PFSK-1 (cell line): Measurements from ENCODE around the gene SLC1A7.

Experiments used
- FOXP2 ChIP-seq: optimal IDR thresholded peaks from 2 replicates; pipeline ENCODE3; 2011; ENCODE audit warnings: borderline replicate concordance, control low read depth, inconsistent platforms; ENCODE audit not compliant: insufficient read depth; ENCODE audit errors: extremely low read length, extremely low read depth
- POLR2AphosphoS5 ChIP-seq: IDR thresholded peaks from 2 replicates; pipeline ENCODE4 v1.6.1; 2012; ENCODE audit warnings: low read depth, mild to moderate bottlenecking, control low read depth, low read length, moderate library complexity
- REST ChIP-seq, 2 experiments: IDR thresholded peaks; 2 replicates each; pipeline versions ENCODE4 v1.6.1 to v1.8.0; 2011 to 2012; ENCODE audit warnings: low read depth in 2 of 2, low read length in 2 of 2, control low read depth in 1 of 2, inconsistent platforms in 1 of 2, mild to moderate bottlenecking in 1 of 2, moderate library complexity in 1 of 2; ENCODE audit not compliant: insufficient read depth in 1 of 2
- SIN3A ChIP-seq: IDR thresholded peaks from 2 replicates; pipeline ENCODE4 v1.6.1; 2012; ENCODE audit warnings: mild to moderate bottlenecking, low read length, moderate library complexity, borderline replicate concordance; ENCODE audit not compliant: insufficient read depth
- TAF1 ChIP-seq: IDR thresholded peaks from 2 replicates; pipeline ENCODE4 v1.6.1; 2012; ENCODE audit warnings: low read length, control low read depth, borderline replicate concordance; ENCODE audit not compliant: insufficient read depth

SLC1A7 gene

GRCh38 chr1:53073287-53073686 is 69.2 kb downstream of the SLC1A7 start:
- no peak for TF ChIP-seq FOXP2
- TF ChIP-seq SIN3A: no peak
- TF ChIP-seq TAF1: no peak
- no peak for TF ChIP-seq POLR2AphosphoS5
- no peak for TF ChIP-seq REST (IDR thresholded peaks at IDR 0.05; ENCODE audit: insufficient read depth in 1 of 2, low read depth in 2 of 2, low read length in 2 of 2)

GRCh38 chr1:53071915-53072314 is 70.5 kb downstream of the SLC1A7 start:
- TF ChIP-seq FOXP2: no peak

GRCh38 chr1:53071167-53071865 is 71.1 kb downstream of the SLC1A7 start:
- TF ChIP-seq FOXP2 (no peak), POLR2AphosphoS5 (no peak), SIN3A (no peak), REST (IDR thresholded peaks at IDR 0.05; ENCODE audit: insufficient read depth in 1 of 2, low read depth in 2 of 2, low read length in 2 of 2) (no peak), TAF1 (no peak)

GRCh38 chr1:53070621-53071020 is 71.8 kb downstream of the SLC1A7 start:
- TF ChIP-seq TAF1 (no peak), SIN3A (no peak), FOXP2 (no peak), POLR2AphosphoS5 (no peak), REST (IDR thresholded peaks at IDR 0.05; ENCODE audit: insufficient read depth in 1 of 2, low read depth in 2 of 2, low read length in 2 of 2) (no peak)

- TF ChIP-seq REST (IDR thresholded peaks at IDR 0.05; ENCODE audit: insufficient read depth in 1 of 2, low read depth in 2 of 2, low read length in 2 of 2): no peak
- no peak for TF ChIP-seq SIN3A
- no peak for TF ChIP-seq FOXP2
- TF ChIP-seq TAF1: no peak
- TF ChIP-seq POLR2AphosphoS5: no peak
Measured at GRCh38 chr1:53069663-53070327, 72.6 kb downstream of the SLC1A7 start.
